Measurements from ENCODE around the gene FEM1C. TPM values are rescaled to one million over a fixed set of nuclear protein-coding genes. Genes with fewer than 3 reads are reported as not detected.
A peak's percentile ranks its signal among the peaks of the same experiment; 100 is the strongest.

Gene FEM1C
- total RNA-seq, 4 donors from 2014 or later, result 32.0 to 73.9 (median 44.7) TPM

- 65 to 66% methylated on average over 3 to 5 of the region's 5 CpGs for WGBS, 2 donors (ENCODE audit: low coverage in 1 of 2)
- H3K4me3 ChIP-seq, result no peak overlapping the region
- no peak for ATAC-seq
Observed at GRCh38 chr5:115496936-115497576, 47.5 kb downstream of the FEM1C start.

DNA sequence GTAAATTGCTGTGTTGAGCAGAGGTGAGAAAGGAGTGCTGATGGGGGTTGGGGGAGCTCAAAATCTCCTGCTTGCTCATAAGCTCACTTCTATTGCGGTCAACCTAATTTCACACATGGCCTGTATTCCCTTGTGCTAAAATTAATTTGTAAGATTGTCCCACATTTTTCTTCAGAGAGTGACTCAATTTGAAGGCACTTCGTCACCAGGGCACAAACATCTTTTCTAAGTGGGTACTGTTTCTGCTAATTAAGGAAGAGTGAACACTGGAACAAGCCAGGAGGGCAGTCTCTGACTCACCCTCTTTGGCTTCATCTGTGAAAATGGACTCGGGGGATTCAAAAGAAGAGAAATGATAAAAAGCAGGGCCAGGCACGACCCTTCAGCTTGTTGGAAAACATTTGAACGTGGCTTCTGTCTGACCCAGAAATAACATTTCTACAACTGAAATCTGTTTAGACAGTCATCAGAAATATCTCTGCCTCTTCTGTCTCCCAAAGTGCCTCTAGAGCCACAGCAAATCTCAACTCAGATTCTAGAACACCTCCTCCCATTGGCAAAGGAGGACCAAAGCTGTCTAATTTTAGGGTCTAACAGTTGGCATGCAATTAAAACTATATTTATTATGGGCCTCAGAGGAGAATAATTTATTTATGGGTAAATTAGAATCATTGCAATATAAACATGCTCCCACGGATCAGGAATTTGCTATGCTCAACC is 49.8 kb downstream of the FEM1C start:
- Histone ChIP-seq H3K36me3 (no peaks in the 10 kb centered on the region), H3K27me3 (no peaks in the 10 kb centered on the region), H3K27ac (peak overlapping the region in 2 of 4 donors; percentile 9 to 26), H3K4me1 (peaks cover 0 to 14% (median 3%) of the 10 kb centered on the region in 3 donors), H3K9me3 (no peaks in the 10 kb centered on the region), H3K4me3 (no peak overlapping the region)
- TF ChIP-seq POLR2A (IDR thresholded peaks at IDR 0.05), result no peak
- TF ChIP-seq POLR2AphosphoS5 (IDR thresholded peaks at IDR 0.05), result peak; percentile 58
- no peak for TF ChIP-seq CTCF (IDR thresholded peaks at IDR 0.05)
- ATAC-seq, result peak; percentile 53
- WGBS, 2 donors (ENCODE audit: low coverage in 1 of 2), result 35 to 36% methylated on average over 3 to 6 of the region's 6 CpGs

More at GRCh38 chr5:115496936-115497576, 47.5 kb downstream of the FEM1C start:
- Histone ChIP-seq H3K27me3 (no peaks in the 10 kb centered on the region), H3K27ac (no peak overlapping the region), H3K4me1 (peaks cover 0 to 23% (median 3%) of the 10 kb centered on the region in 3 donors), H3K9me3 (no peaks in the 10 kb centered on the region), H3K36me3 (no peaks in the 10 kb centered on the region)
- no peak for TF ChIP-seq POLR2AphosphoS5 (IDR thresholded peaks at IDR 0.05)
- TF ChIP-seq POLR2A (IDR thresholded peaks at IDR 0.05), result no peak
- no peak for TF ChIP-seq CTCF (IDR thresholded peaks at IDR 0.05)
- no peak for TF ChIP-seq EP300 (IDR thresholded peaks at IDR 0.05)

- Histone ChIP-seq H3K4me3 (no peak overlapping the region), H3K4me1 (peaks cover 0 to 9% (median 3%) of the 10 kb centered on the region in 3 donors), H3K27ac (no peak overlapping the region), H3K36me3 (no peaks in the 10 kb centered on the region), H3K27me3 (no peaks in the 10 kb centered on the region), H3K9me3 (no peaks in the 10 kb centered on the region)
- TF ChIP-seq POLR2AphosphoS5 (IDR thresholded peaks at IDR 0.05) (no peak), EP300 (IDR thresholded peaks at IDR 0.05) (no peak), CTCF (IDR thresholded peaks at IDR 0.05) (no peak)
- ATAC-seq, result no peak
- WGBS, 2 donors (ENCODE audit: low coverage in 1 of 2), result 85% methylated on average over 2 of the region's 2 CpGs; no CpG with 5 or more reads in 1 of the 2 donors
Observed at GRCh38 chr5:115490596-115490995, 54.0 kb downstream of the FEM1C start.

DNA sequence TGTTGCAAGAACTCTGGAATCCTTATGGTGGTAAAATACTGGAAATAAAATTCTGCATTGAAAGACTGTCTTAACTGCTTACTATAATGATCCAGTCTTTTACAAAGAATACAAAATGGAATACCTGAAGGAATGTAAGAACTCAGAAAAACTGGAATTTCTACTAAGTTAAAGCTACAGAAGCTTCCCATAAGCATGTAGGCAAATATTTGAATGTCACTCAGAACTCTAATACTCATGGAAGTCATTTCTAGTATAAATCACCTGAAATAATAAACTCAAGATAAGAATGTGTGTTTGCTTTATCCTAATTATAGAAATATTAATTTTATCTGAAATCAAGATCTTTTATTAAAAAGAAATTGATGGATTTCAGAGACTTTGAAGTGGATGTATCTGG is 54.8 kb downstream of the FEM1C start:
- TF ChIP-seq POLR2A (IDR thresholded peaks at IDR 0.05) (no peak), EP300 (IDR thresholded peaks at IDR 0.05) (no peak), POLR2AphosphoS5 (IDR thresholded peaks at IDR 0.05) (no peak), CTCF (IDR thresholded peaks at IDR 0.05) (no peak)
- no peaks in the 10 kb centered on the region for H3K27me3 ChIP-seq
- H3K4me3 ChIP-seq, result no peak overlapping the region
- H3K9me3 ChIP-seq, result no peaks in the 10 kb centered on the region
- ATAC-seq, result no peak
- H3K4me1 ChIP-seq, result peaks cover 0 to under 1% (median 0%) of the 10 kb centered on the region in 3 donors
- H3K36me3 ChIP-seq, result no peaks in the 10 kb centered on the region
- H3K27ac ChIP-seq, result no peak overlapping the region

DNA sequence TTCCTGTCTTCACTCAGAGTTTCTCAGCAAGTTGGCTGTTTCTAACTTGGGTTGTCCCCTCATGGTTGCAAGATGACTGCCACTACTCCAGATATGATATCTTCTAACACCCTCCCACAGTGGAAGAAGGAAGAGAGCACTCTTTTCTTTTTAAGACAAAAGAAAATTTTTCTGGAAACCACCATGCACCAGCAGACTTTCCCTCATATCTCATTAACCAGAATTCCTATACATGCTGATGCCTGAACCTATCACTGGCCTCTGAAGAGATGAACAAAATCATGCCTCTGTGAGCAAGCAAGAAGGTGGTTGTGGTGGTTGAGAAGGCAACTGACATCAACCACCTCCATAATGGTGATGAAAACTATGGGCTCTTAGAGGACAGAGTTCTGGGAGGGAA is 56.8 kb downstream of the FEM1C start:
- H3K4me3 ChIP-seq, result no peak overlapping the region
- H3K9me3 ChIP-seq, result no peaks in the 10 kb centered on the region
- ATAC-seq, result no peak
- TF ChIP-seq EP300 (IDR thresholded peaks at IDR 0.05), result no peak
- no peak for TF ChIP-seq POLR2AphosphoS5 (IDR thresholded peaks at IDR 0.05)
- no peak for TF ChIP-seq POLR2A (IDR thresholded peaks at IDR 0.05)
- no peak for TF ChIP-seq CTCF (IDR thresholded peaks at IDR 0.05)
- H3K4me1 ChIP-seq, result no peaks in the 10 kb centered on the region
- no peaks in the 10 kb centered on the region for H3K27me3 ChIP-seq
- H3K27ac ChIP-seq, result no peak overlapping the region
- H3K36me3 ChIP-seq, result no peaks in the 10 kb centered on the region

Data from gastroesophageal sphincter (tissue), 4 donors.